Breast epithelium (tissue), 3 donors: ENCODE results near the gene SPN.

Experiments
- CTCF ChIP-seq, 3 donors: fragments of 450-650 bp; IDR thresholded peaks; one replicate each; pipeline ENCODE4 v1.5.1; 2016 to 2017; ENCODE audit warnings: antibody characterized with exemption in 3 of 3, mild to moderate bottlenecking in 3 of 3, moderate library complexity in 3 of 3
- POLR2A ChIP-seq: fragments of 450-650 bp; IDR thresholded peaks from one replicate; pipeline ENCODE4 v1.6.1; 2016; ENCODE audit warnings: antibody characterized with exemption, mild to moderate bottlenecking, moderate library complexity
- POLR2AphosphoS5 ChIP-seq, 3 donors: sonication (generic); formaldehyde crosslinking; IDR thresholded peaks; one replicate each; pipeline ENCODE4 v1.6.1; 2017; ENCODE audit warnings: antibody characterized with exemption in 3 of 3

GRCh38 chr16:29664091-29664921 is 1.3 kb downstream of the SPN start:
- no peak for TF ChIP-seq POLR2A
- no peak for TF ChIP-seq CTCF (IDR thresholded peaks at IDR 0.05)
- no peak for TF ChIP-seq POLR2AphosphoS5 (IDR thresholded peaks at IDR 0.05)
